ENCODE results near the gene SELENOO.

- TF ChIP-seq CTCF (IDR thresholded peaks at IDR 0.05) (no peak), POLR2A (IDR thresholded peaks at IDR 0.05) (no peak)
Observed at GRCh38 chr22:50170453-50171318, 30.1 kb upstream of the SELENOO start, which contains the start of gene PANX2.

Data from right lobe of liver (tissue), 4 donors.